ENCODE data around the gene DMRT1.

GRCh38 chr9:852539-852938 lies 11.0 kb downstream of the DMRT1 start:
- TF ChIP-seq CTCF (IDR thresholded peaks at IDR 0.05) (no peak), POLR2A (IDR thresholded peaks at IDR 0.05) (no peak)

Data from heart left ventricle (tissue), 13 donors.